TTC549 (cell line): ENCODE measurements around the gene CALHM3.

Experiments
- FAIRE-seq: peaks from 2 replicates; lab custom pipeline; 2012; peaks lifted over from hg19 to GRCh38; lab: Jason Lieb, UNC

The CALHM3 gene

GRCh38 chr10:103449208-103450144, 29.6 kb downstream of the CALHM3 start:
- FAIRE-seq, result no peak

DNA sequence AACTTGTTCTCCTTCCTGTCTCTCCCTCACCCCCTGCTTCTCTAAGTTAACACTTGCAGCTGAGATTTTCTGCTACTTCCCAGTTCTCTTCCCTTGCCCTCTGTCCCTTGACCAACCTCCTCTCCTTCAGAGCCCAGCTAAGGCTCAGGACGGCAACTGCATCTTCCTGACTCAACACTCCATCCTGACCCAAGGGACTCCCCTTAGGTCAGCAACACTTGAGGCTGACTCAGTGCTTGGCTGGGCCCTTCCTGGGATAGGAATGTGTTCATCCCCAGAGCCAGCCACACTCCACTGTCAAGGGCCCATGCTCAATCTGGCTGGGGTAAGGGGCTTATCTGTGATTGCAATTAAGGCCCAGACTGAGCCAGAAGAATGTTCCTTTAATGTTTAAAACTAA, 30.3 kb downstream of the CALHM3 start:
- FAIRE-seq, result no peak

DNA sequence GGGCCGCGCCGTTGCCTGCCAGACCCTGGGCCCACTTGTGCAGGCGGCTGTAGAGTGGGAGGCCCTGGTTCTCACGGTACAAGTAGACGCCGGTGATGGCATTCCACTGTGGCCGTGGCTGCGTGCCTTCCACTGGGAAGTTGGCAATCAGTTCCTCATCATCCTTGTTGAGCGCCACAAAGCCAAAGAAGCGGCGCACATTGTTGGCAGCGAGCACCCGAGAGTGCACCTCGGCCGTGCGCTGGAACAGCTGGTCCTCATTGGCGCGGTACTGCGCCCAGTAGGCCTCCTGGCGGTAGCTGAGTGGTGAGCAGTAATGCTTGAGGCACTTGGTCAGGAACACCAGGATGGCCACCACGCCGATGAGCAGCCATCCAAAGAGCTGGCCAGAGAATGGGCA, 31.9 kb downstream of the CALHM3 start:
- no peak for FAIRE-seq

- FAIRE-seq, result no peak
Observed at GRCh38 chr10:103445767-103446567, 33.1 kb downstream of the CALHM3 start.

DNA sequence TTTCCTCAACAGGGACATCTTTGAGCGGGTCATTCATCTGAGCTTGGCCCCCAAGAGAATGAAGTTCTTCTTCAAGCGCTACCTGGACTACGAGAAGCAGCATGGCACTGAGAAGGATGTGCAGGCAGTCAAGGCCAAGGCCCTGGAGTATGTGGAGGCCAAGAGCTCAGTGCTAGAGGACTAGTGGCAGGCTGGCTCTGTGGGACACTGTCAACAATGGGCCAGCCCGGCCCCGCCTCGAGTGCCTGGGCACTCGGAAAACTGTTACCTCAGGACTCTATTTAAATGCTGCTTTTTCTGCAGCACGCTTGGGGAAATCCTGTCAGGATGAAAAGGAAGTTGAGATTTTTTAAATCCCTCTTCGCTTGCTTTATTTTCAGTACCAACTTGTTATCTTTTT, 33.7 kb downstream of the CALHM3 start:
- FAIRE-seq, result no peak

GRCh38 chr10:103444478-103444877, 34.6 kb downstream of the CALHM3 start:
- FAIRE-seq, result no peak

DNA sequence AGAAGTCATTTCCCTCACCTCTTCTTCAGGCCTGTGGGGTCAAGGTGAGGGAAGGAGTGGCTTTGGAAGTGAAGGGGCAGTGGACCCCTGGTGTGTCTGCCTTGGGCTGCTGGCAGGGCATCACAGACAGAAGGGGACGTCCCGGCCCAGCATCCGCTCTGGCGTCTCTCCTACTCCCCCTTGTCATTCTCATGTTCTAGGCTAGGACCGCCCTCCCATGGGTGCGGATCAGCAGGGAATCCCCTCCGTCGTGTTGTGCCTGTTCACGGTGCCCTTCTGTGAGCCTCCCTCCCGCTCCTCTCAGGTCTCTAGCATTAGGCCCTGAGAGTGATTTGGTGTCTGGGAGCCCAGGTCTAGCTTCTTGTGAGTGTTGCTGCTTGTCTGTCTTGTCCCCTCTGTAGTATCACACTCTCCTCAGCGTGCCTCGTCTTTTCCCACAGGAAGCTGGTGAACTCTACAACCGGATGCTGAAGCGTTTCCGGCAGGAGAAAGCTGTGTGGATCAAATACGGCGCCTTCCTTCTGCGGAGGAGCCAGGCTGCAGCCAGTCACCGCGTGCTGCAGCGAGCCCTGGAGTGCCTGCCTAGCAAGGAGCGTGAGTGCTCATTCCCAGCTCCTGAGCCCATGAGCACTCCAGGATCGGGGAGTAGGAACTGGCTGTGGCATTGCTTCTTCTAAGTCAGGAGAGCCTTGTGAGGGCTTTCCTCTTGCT, 35.4 kb downstream of the CALHM3 start:
- FAIRE-seq, result no peak

DNA sequence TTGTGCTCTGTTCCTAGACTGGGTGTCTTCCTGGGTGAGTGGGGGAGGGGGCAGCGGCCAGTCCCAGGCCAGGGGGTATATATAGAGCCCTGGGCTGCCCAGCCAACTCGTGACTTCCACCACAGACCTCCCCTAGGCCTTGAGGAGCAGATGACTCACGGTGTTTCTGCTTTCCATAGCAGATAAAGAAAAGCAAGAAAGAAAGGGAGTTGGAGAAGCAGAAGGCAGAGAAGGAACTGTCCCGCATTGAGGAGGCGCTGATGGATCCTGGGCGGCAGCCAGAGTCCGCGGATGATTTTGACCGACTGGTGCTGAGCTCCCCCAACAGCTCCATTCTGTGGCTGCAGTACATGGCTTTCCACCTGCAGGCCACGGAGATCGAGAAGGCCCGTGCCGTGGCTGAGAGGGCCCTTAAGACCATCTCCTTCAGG, 37.0 kb downstream of the CALHM3 start:
- FAIRE-seq, result no peak

GRCh38 chr10:103441611-103442010, 37.4 kb downstream of the CALHM3 start:
- no peak for FAIRE-seq

- FAIRE-seq, result no peak
Observed at GRCh38 chr10:103441206-103441605, 37.8 kb downstream of the CALHM3 start.

DNA sequence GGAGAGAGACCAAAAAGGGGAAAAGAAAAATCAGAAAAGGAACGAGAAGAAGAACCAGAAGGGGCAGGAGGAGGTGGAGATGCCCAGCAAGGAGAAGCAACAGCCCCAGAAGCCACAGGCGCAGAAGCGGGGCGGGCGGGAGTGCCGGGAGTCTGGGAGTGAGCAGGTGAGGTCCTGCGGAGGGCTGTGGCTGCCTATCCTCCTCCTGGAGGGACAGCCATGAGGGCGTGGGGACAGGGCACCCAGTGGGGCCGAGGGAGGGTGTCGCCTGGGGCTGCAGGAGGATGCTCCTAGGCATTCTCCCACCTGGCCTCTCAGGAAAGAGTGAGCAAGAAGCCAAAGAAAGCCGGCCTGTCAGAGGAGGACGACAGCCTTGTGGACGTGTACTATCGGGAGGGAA, 38.6 kb downstream of the CALHM3 start:
- FAIRE-seq, result no peak

- FAIRE-seq, result no peak
Observed at GRCh38 chr10:103439776-103440175, 39.3 kb downstream of the CALHM3 start.

DNA sequence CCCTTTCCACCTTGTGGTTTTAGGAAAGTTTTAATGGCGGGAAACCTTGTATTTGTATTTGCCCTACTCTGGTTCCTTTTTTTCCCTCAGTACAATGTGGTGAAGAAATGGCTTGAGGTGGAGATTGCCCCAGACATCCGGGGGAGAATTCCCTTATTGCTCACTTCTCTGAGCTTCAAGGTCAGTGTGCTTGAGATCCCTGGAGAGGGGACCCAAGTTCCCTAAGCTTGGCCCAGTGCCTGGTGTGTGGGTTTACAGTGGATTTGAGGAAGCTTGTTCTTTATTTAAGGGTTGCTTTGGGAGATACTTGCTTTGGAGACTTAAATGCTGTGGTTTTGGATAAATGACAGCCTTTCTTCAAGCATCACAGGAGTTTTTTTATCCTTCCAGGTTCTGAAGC, 45.2 kb downstream of the CALHM3 start:
- no peak for FAIRE-seq

DNA sequence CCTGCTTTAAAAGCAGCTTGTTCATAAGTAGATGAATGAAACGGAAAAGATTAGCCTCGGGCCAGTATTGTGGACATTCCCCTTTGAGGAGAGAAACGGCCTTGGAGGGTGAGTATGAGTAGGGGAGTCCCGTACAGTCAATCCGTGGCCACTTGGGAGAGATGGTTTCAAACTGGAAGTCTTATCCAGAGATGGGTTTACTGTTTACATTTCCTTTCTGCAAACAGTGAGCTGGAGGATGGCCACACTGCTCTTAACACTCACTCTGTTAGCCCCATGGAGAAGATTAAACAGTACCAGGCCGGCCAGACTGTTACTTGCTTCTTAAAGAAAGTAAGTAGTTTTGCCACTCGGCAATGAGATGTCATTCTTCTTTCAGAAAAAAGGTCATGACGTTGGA, 47.1 kb downstream of the CALHM3 start:
- FAIRE-seq, result no peak

GRCh38 chr10:103429647-103430046, 49.4 kb downstream of the CALHM3 start:
- no peak for FAIRE-seq

DNA sequence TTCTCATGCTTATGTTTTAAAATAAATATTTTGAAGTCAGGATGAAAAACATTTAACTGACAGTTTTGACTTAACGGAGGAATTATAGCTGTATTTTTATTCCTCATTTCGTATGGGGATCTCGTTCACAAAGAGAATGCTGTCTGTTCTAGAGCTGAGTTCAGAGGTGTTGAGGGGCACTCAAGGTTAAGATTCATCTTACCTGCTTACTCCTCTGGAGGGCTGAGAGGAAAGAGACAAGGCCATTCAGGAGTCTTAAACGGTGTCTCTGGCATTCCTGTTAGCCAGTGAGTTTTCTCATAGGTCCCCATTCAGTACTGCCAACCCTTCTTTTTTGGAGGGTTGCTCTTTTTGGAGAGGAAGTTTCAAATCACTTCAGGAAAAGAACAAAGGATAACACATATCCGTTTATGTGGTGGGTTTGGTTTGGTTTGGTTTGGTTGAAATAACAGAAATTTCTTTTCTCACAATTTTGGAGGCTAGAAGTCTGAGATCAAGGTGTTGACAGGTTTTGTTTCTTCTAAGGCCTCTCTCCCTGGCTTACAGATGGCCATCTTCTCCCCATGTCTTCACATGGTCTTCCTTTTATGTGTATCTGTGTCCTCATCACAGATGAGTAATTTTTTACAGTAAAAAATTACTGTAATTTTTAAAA, 49.9 kb downstream of the CALHM3 start:
- no peak for FAIRE-seq

DNA sequence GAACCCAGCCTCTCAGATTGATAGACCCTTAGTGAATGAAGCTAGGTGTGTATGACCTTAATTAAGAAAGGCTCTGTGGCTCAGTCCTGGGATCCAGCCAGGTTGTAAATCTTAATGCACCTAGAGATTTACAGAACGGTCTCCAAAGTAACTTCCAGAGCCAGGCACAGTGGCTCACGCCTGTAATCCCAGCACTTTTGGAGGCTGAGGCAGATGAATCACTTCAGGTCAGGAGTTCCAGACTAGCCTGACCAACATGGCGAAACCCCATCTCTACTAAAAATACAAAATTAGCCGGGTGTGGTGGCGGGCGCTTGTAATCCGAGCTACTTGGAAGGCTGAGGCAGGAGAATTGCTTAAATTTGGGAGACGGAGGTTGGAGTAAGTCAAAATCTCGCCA, 51.2 kb downstream of the CALHM3 start:
- FAIRE-seq, result no peak

DNA sequence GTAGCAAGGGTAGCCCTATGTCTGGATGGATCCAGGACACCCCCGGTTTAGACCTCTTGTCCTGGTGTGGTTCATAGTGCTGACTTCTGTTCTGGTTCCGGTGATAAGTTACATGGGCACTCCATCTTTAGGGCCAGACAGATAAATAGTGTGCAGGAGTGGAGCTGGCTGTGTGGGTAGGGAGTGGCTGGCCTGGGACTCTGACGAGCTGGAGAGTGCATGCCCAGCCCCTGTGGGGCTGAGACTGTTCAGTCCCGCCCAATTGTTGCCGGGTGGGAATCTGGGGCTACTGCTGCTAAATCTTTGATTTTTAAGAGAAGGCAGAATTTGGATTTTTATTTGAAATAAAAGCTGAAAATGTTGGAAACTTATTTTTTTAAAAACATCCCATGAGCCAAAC, 55.3 kb downstream of the CALHM3 start:
- no peak for FAIRE-seq
